Activated naive CD4-positive, alpha-beta T cell treated with anti-CD3 and anti-CD28 coated beads, Interleukin-2, amount 50 U/mL, for 72 hours (primary cell): ENCODE results near the gene VCY1B. TPM values are rescaled to one million over a fixed set of nuclear protein-coding genes. Genes with fewer than 3 reads are reported as not detected.
"Not testable (repeated sequence)": the region's sequence is repeated elsewhere in the genome, so short reads cannot be mapped to it uniquely, and the experiment has no call there.

Experiments used
- ATAC-seq, 2 donors: fragments of 150-1000 bp; cut with Tn5 transposase; 2 replicates each; pipeline ENCODE4 v1.10.0; 2021; ENCODE audit warnings: mild to moderate bottlenecking in 2 of 2, moderate library complexity in 2 of 2
- DNase-seq, 2 donors: peaks; one replicate each; pipeline ENCODE4 v3.0.0; 2021 to 2022; ENCODE audit warnings: low spot score in 2 of 2
- H3K27ac Mint-ChIP-seq, 2 donors: one replicate each; pipeline ENCODE4 v1.8.0; 2022; ENCODE audit warnings: mild to moderate bottlenecking in 2 of 2, mixed read lengths in 2 of 2
- H3K36me3 Mint-ChIP-seq, 2 donors: one replicate each; pipeline ENCODE4 v1.8.0; 2022; ENCODE audit warnings: mixed read lengths in 2 of 2
- H3K9me3 Mint-ChIP-seq, 2 donors: one replicate each; pipeline ENCODE4 v1.8.0; 2022; ENCODE audit warnings: mixed read lengths in 2 of 2
- total RNA-seq, 2 donors: library from RNA; stranded (reverse); gene quantifications; one replicate each; pipeline ENCODE4 v1.2.3, GENCODE V29; 2022

The VCY1B gene
- total RNA-seq, result not detected

DNA sequence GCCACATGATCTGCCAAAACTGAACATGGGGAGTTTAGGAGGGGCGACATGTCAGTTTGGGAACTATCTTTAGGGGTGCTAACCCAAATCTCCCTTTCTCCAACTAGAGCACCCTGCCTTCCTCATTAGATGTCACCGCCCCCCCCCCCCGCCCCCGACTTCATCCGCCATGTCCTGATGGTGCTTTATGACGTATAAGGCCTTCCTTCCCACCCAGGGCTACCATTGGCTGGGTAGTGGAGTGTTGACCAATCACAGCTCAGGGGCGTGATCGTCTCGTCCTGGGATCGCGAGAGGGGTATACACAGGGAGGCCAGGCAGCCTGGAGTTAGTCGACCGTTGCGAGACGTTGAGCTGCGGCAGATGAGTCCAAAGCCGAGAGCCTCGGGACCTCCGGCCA is at the start of gene VCY1B:
Gene VCY1B, plus strand, starts transcription at position 301 of the 400 bp plus-strand sequence. Its CDS starts 63 bp downstream, at position 364.
- not testable (repeated sequence) for H3K27ac Mint-ChIP-seq, ATAC-seq, H3K9me3 Mint-ChIP-seq, DNase-seq, H3K36me3 Mint-ChIP-seq

GRCh38 chrY:14011916-14012315 is 44.1 kb upstream of the VCY1B start:
- not testable (repeated sequence) for DNase-seq, H3K9me3 Mint-ChIP-seq, H3K36me3 Mint-ChIP-seq, H3K27ac Mint-ChIP-seq, ATAC-seq

GRCh38 chrY:14030395-14030794 is 25.6 kb upstream of the VCY1B start:
- DNase-seq, H3K9me3 Mint-ChIP-seq, H3K36me3 Mint-ChIP-seq, ATAC-seq, H3K27ac Mint-ChIP-seq: not testable (repeated sequence)

- ATAC-seq, result no peak
- no peak for DNase-seq
- Mint-ChIP-seq H3K36me3 (no peaks in the 10 kb centered on the region), H3K27ac (no peak overlapping the region), H3K9me3 (no peaks in the 10 kb centered on the region)
Observed at GRCh38 chrY:14085877-14086276, 29.9 kb downstream of the VCY1B start.

Other genes starting within 250 kb of the VCY1B start
- not detected for gene VCY, start 69.8 kb upstream of the VCY1B start, total RNA-seq